ENCODE measurements around the gene CREBZF. TPM values are rescaled to one million over a fixed set of nuclear protein-coding genes. Genes with fewer than 3 reads are reported as not detected.

CREBZF gene
- total and polyA plus RNA-seq, 3 donors from 2014 or later: 34.7 to 89.7 (median 85.8) TPM

GRCh38 chr11:85682330-85683305, 17.7 kb upstream of the CREBZF start:
- peak; percentile 85 for DNase-seq
- Histone ChIP-seq H3K4me3 (peak overlapping the region; percentile 66 to 76), H3K27me3 (no peaks in the 10 kb centered on the region), H3K4me1 (peaks cover 10% of the 10 kb centered on the region), H3K36me3 (ENCODE audit: low read depth, missing control alignments) (no peaks in the 10 kb centered on the region), H3K27ac (peak overlapping the region; percentile 10 to 42), H3K9me3 (no peaks in the 10 kb centered on the region)
- TF ChIP-seq POLR2A (IDR thresholded peaks at IDR 0.05): no peak
- no peak for TF ChIP-seq CTCF (IDR thresholded peaks at IDR 0.05)
- 9 to 24% methylated on average over 40 to 43 of the region's 43 CpGs for WGBS, 2 donors
- intact Hi-C loops (cut with DNase I; ENCODE audit: low total_unique reads): no loop called here

GRCh38 chr11:85680897-85681296, 16.0 kb upstream of the CREBZF start:
- Histone ChIP-seq H3K27me3 (no peaks in the 10 kb centered on the region), H3K4me1 (peaks cover 6% of the 10 kb centered on the region), H3K36me3 (ENCODE audit: low read depth, missing control alignments) (no peaks in the 10 kb centered on the region), H3K27ac (no peak overlapping the region), H3K4me3 (no peak overlapping the region), H3K9me3 (no peaks in the 10 kb centered on the region)
- WGBS, 2 donors: 61 to 86% methylated on average over 1 of the region's 1 CpG
- intact Hi-C loops (cut with DNase I; ENCODE audit: low total_unique reads): no loop called here
- DNase-seq: no peak
- TF ChIP-seq POLR2A (IDR thresholded peaks at IDR 0.05): no peak
- no peak for TF ChIP-seq CTCF (IDR thresholded peaks at IDR 0.05)

- Histone ChIP-seq H3K4me1 (peaks cover under 1% of the 10 kb centered on the region), H3K36me3 (ENCODE audit: low read depth, missing control alignments) (no peaks in the 10 kb centered on the region), H3K27me3 (no peaks in the 10 kb centered on the region), H3K9me3 (no peaks in the 10 kb centered on the region), H3K27ac (no peak overlapping the region), H3K4me3 (no peak overlapping the region)
- intact Hi-C loops (cut with DNase I; ENCODE audit: low total_unique reads): no loop called here
- DNase-seq: no peak
- WGBS, 2 donors: 42 to 58% methylated on average over 4 of the region's 4 CpGs
- TF ChIP-seq CTCF (IDR thresholded peaks at IDR 0.05): no peak
Observed at GRCh38 chr11:85679576-85679975, 14.6 kb upstream of the CREBZF start.

GRCh38 chr11:85673393-85673792, 8.5 kb upstream of the CREBZF start:
- intact Hi-C loops (cut with DNase I; ENCODE audit: low total_unique reads): no loop called here
- TF ChIP-seq POLR2A (IDR thresholded peaks at IDR 0.05): no peak
- TF ChIP-seq CTCF (IDR thresholded peaks at IDR 0.05): no peak
- 95 to 96% methylated on average over 3 of the region's 3 CpGs for WGBS, 2 donors

More at GRCh38 chr11:85673393-85673792, 8.5 kb upstream of the CREBZF start:
- DNase-seq: no peak
- Histone ChIP-seq H3K36me3 (ENCODE audit: low read depth, missing control alignments) (no peaks in the 10 kb centered on the region), H3K27me3 (no peaks in the 10 kb centered on the region), H3K9me3 (no peaks in the 10 kb centered on the region), H3K4me3 (no peak overlapping the region), H3K4me1 (no peaks in the 10 kb centered on the region), H3K27ac (no peak overlapping the region)
